HepG2 (cell line): ENCODE measurements around the gene ZBTB20.

Experiments
- ISL2 ChIP-seq: sonication (generic); formaldehyde crosslinking; IDR thresholded peaks from 2 replicates; pipeline ENCODE4 v1.5.0; 2020; ENCODE audit warnings: missing genetic modification reagents
- RBAK ChIP-seq: sonication (generic); formaldehyde crosslinking; IDR thresholded peaks from 2 replicates; pipeline ENCODE4 v1.5.1; 2020; ENCODE audit warnings: mild to moderate bottlenecking, missing genetic modification reagents
- ZNF331 ChIP-seq: sonication (generic); formaldehyde crosslinking; IDR thresholded peaks from 2 replicates; pipeline ENCODE4 v1.4.0; 2020; ENCODE audit warnings: missing genetic modification reagents
- TF ChIP-seq, protein P1 (sequence below): sonication (generic); formaldehyde crosslinking; IDR thresholded peaks from 2 replicates; pipeline ENCODE4 v1.4.0; 2020; ENCODE audit warnings: low read depth, missing genetic modification reagents

DNA sequence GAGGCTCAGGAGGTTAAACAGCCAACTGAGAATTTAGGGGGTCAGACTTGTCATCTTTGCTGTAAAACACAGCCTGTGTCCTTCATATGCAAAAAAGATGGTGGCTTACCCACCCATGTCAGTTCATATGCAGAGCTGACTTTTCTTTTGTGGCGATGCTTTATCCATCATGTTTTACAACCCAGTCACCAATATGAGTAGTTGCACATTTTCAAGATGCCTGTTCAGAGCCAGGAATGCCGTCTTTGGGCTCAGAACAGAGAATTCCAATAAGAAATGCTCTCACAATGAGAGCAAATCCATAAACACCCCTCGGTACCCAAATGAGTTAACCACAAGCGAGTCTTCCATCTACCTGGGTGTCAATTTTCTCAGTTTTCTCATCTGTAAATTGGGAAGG, 769.7 kb downstream of the ZBTB20 start:
- TF ChIP-seq, protein P1, sequence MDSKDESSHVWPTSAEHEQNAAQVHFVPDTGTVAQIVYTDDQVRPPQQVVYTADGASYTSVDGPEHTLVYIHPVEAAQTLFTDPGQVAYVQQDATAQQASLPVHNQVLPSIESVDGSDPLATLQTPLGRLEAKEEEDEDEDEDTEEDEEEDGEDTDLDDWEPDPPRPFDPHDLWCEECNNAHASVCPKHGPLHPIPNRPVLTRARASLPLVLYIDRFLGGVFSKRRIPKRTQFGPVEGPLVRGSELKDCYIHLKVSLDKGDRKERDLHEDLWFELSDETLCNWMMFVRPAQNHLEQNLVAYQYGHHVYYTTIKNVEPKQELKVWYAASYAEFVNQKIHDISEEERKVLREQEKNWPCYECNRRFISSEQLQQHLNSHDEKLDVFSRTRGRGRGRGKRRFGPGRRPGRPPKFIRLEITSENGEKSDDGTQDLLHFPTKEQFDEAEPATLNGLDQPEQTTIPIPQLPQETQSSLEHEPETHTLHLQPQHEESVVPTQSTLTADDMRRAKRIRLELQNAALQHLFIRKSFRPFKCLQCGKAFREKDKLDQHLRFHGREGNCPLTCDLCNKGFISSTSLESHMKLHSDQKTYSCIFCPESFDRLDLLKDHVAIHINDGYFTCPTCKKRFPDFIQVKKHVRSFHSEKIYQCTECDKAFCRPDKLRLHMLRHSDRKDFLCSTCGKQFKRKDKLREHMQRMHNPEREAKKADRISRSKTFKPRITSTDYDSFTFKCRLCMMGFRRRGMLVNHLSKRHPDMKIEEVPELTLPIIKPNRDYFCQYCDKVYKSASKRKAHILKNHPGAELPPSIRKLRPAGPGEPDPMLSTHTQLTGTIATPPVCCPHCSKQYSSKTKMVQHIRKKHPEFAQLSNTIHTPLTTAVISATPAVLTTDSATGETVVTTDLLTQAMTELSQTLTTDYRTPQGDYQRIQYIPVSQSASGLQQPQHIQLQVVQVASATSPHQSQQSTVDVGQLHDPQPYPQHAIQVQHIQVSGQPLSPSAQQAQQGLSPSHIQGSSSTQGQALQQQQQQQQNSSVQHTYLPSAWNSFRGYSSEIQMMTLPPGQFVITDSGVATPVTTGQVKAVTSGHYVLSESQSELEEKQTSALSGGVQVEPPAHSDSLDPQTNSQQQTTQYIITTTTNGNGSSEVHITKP (CRISPR knock-in tag): no peak
- TF ChIP-seq ZNF331 (CRISPR knock-in tag) (no peak), RBAK (CRISPR knock-in tag) (no peak), ISL2 (CRISPR knock-in tag) (no peak)
